H7 (cell line): Measurements from ENCODE around the gene DAPK1. TPM values are rescaled to one million over a fixed set of nuclear protein-coding genes. Genes with fewer than 3 reads are reported as not detected.

Source experiments
- DNase-seq: peaks from one replicate; pipeline ENCODE4 v3.0.0; 2012
- H3K27me3 ChIP-seq: 2 replicates; pipeline ENCODE4 v1.6.0; 2011; ENCODE audit warnings: mild to moderate bottlenecking, low read length; ENCODE audit not compliant: control insufficient read depth, insufficient read depth
- H3K36me3 ChIP-seq: replicated peaks from 2 replicates; pipeline ENCODE4 v1.5.1; 2011; ENCODE audit warnings: low read length; ENCODE audit not compliant: control insufficient read depth, insufficient read depth
- H3K4me3 ChIP-seq: 2 replicates; pipeline ENCODE4 v1.5.1; 2011; ENCODE audit warnings: low read depth, mild to moderate bottlenecking, control low read depth, low read length, moderate library complexity; ENCODE audit not compliant: insufficient read depth
- total RNA-seq: library from RNA; depleted of rRNA; stranded (reverse); fragments of >200 nt; shearing (Covaris generic); gene quantifications from 2 replicates; pipeline ENCODE4 v1.2.3, GENCODE V29; 2014

DAPK1 gene
- total RNA-seq, 1 experiment from 2014 or later = 48.8 TPM

DNA sequence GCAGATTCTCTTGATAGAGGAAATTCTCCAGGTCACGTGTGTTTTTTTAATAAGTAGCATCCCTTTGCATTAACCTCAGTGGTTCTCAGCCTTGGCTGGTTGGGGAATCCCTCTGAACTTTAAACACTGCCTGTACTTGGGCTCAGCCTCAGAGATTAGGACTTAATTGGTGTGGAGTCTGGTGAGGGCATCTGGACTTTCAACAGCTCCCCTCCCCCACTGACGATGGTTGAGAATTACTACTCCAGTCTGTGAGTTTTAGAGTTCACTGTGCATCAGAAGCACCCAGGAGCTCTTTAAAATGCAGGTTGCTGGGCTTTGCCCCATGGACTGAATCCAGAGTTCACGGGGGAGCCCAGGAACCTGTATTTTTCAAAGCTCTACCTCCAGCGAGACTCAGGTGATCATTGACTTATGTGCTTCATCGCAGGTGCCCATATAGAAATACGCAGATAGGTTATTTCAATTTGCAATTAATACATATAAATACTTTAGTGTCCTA, 71.4 kb downstream of the DAPK1 start:
- H3K27me3 ChIP-seq = no peaks in the 10 kb centered on the region
- no peak for DNase-seq
- H3K4me3 ChIP-seq = no peak overlapping the region
- peaks cover 3% of the 10 kb centered on the region for H3K36me3 ChIP-seq

DNA sequence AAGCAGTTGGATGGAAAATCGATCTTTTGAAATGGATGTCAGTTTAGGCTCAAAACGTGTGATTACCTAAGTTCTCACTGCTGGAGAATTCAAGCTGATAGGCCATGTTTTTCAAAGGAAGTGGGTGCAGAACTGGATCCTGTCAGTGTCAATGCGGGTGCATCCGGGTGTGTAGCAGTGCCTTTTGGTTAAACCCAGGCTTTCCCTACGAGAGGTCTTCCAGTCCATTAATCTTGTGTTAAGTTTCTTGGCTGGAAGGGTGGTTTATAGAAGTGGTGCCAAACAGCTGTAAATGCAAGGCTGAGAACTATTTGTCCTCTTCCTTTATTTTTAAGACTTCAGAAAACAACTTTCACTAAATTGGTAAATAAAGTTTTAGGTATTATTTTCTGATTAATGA, 71.9 kb downstream of the DAPK1 start:
- no peak for DNase-seq
- Histone ChIP-seq H3K4me3 (no peak overlapping the region), H3K36me3 (peaks cover 3% of the 10 kb centered on the region), H3K27me3 (no peaks in the 10 kb centered on the region)

GRCh38 chr9:87570000-87570908, 72.6 kb downstream of the DAPK1 start:
- DNase-seq = no peak
- no peaks in the 10 kb centered on the region for H3K27me3 ChIP-seq
- H3K36me3 ChIP-seq = peaks cover 3% of the 10 kb centered on the region
- H3K4me3 ChIP-seq = no peak overlapping the region

GRCh38 chr9:87572719-87573118, 75.1 kb downstream of the DAPK1 start:
- no peak overlapping the region for H3K4me3 ChIP-seq
- DNase-seq = no peak
- H3K27me3 ChIP-seq = no peaks in the 10 kb centered on the region
- H3K36me3 ChIP-seq = peaks cover 3% of the 10 kb centered on the region

- peaks cover 3% of the 10 kb centered on the region for H3K36me3 ChIP-seq
- no peak for DNase-seq
- H3K27me3 ChIP-seq = no peaks in the 10 kb centered on the region
- H3K4me3 ChIP-seq = no peak overlapping the region
Measured at GRCh38 chr9:87573841-87574342, 76.2 kb downstream of the DAPK1 start.

DNA sequence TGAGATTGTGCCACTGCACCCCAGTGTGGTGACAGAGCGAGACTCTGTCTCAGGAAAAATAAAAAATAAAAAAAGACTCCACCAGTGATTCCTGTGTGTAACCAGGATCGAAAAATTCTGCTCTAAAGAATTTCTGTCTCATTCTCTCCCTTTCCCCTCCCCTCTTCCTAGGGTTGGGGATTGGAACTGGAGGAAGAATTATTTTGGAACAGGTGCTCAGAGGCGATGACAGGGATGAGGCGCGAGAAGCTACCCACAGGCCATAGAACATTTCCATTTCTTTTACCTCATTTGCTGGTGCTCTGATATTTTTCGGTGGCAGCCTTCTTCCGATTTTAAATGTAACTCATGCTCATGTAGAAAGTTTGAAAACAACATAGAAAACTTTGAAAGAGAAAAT, 80.1 kb downstream of the DAPK1 start:
- DNase-seq = no peak
- Histone ChIP-seq H3K36me3 (peaks cover 3% of the 10 kb centered on the region), H3K4me3 (no peak overlapping the region), H3K27me3 (no peaks in the 10 kb centered on the region)

DNA sequence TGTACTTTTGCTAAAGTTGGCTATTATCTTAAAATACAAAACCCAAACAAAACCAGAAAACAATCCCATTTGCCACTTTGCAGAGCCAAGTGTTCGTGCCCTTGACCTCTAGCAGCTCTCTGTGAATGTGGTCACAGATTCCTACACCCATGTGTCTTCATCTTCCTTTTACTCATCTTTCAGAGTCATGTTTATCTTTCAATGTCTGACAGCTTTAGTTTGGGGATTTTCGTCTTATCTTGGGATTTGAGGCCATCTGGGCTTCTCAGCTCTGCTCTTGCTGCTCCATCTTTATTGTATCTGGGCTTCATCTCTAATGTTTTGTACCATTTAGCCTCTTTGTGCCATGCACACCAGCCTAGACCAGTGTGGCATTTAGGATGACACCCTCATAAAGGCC, 81.0 kb downstream of the DAPK1 start:
- no peaks in the 10 kb centered on the region for H3K27me3 ChIP-seq
- DNase-seq = no peak
- H3K4me3 ChIP-seq = no peak overlapping the region
- no peaks in the 10 kb centered on the region for H3K36me3 ChIP-seq

DNA sequence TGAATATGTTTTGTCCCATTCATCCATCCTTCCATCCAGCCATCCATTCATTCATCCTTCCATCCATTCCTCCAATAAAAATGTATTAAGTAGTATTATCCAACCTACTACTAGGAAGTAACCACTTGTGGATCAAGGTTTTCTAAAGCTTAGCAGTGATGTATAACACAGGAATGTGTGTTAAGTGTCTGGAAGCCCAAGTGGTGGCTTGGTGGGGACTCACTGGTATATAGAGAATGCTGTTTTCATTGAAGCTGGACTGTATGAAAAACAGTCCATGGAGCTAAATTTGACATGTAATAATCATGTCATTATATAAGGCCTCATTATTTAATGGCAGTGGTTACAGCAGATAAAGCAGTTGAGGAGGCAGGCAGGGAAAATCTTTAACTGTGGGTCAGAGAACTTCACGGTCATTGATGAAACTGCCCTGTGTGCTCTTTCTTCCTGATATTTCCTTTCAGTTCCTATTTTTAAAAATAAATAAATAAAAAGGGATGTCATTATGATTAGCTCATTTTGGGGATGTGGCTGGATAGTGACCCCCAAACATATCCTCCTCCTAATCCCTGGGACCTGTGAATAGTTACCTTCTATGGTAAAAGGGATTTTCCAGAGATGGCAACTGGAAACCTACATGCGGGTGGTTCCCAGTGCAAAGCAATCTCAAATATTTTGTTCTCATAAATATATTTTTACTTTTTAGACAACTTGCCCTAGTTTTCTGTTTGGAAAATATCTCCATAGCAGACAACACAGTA, 82.3 kb downstream of the DAPK1 start:
- Histone ChIP-seq H3K27me3 (no peaks in the 10 kb centered on the region), H3K36me3 (no peaks in the 10 kb centered on the region), H3K4me3 (no peak overlapping the region)
- no peak for DNase-seq

DNA sequence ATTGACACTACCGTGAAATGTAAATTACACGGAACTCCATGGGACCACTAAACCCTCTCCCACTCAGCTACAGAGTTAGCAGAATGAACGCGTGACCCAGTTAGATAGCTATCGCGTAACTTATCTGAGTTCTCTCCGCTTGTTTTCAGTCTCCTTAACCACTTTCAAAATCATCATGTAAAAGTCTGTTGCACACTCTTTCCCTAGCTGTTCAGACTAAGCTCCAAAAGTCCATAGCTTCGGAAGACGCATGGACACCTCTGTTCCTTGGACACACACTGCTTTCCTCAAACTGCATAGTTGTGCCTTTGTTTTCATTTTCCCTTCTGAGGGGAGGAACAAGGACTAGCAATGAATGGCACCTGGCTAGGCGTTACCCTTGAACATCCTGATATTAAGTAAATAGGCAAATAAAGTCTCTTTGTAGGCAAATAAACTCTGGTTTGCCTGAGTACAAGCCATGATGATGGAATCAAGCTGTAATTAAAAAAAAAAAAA, 83.3 kb downstream of the DAPK1 start:
- DNase-seq = no peak
- H3K4me3 ChIP-seq = no peak overlapping the region
- H3K36me3 ChIP-seq = no peaks in the 10 kb centered on the region
- H3K27me3 ChIP-seq = no peaks in the 10 kb centered on the region

- Histone ChIP-seq H3K36me3 (no peaks in the 10 kb centered on the region), H3K27me3 (no peaks in the 10 kb centered on the region), H3K4me3 (no peak overlapping the region)
- no peak for DNase-seq
Measured at GRCh38 chr9:87581513-87581912, 83.8 kb downstream of the DAPK1 start.

DNA sequence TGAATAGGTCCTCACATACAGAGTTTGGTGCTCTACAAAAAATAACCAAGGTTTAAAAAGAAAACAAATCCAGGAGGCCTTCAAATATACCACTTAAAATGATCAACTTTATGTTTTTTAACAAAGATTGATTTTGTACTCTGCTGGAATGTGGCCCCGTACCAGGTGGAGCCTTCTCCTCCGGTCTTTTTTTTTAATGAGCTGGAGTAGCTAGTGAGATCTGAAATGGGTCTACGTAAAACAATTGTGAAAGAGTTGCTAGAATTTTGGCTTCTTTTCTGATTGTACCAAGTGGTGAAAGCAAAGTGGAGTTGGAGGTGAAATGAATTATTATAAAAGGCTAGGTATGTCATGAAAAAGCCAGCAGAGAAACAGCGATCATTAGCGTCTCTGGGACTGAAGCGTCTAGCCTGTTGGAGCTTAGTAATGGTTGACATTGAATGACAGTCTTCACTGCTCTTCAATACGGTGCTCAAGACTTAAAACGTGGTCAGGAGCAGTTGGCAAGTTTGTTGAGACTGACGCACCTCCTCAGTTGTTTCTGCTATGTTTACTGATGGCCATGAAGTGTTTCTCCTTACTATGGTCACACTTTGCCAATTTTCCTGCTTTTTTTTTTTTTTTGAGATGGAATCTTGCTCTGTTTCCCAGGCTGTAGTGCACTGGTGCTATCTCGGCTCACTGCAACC, 84.4 kb downstream of the DAPK1 start:
- no peak overlapping the region for H3K4me3 ChIP-seq
- DNase-seq = no peak
- H3K36me3 ChIP-seq = no peaks in the 10 kb centered on the region
- no peaks in the 10 kb centered on the region for H3K27me3 ChIP-seq

- no peak for DNase-seq
- no peaks in the 10 kb centered on the region for H3K36me3 ChIP-seq
- no peaks in the 10 kb centered on the region for H3K27me3 ChIP-seq
- H3K4me3 ChIP-seq = no peak overlapping the region
Measured at GRCh38 chr9:87584326-87584725, 86.7 kb downstream of the DAPK1 start.

GRCh38 chr9:87585123-87585855, 87.6 kb downstream of the DAPK1 start:
- Histone ChIP-seq H3K36me3 (no peaks in the 10 kb centered on the region), H3K4me3 (no peak overlapping the region), H3K27me3 (no peaks in the 10 kb centered on the region)
- no peak for DNase-seq
